SW 1271 (cell line): Measurements from ENCODE around the gene BCL2L13.
"Not testable (repeated sequence)": the region's sequence is repeated elsewhere in the genome, so short reads cannot be mapped to it uniquely, and the experiment has no call there.

Experiments
- DNase-seq, 2 experiments: peaks; one replicate each; lab custom pipeline; 2025; lab: John Stamatoyannopoulos, UW

The BCL2L13 gene

DNA sequence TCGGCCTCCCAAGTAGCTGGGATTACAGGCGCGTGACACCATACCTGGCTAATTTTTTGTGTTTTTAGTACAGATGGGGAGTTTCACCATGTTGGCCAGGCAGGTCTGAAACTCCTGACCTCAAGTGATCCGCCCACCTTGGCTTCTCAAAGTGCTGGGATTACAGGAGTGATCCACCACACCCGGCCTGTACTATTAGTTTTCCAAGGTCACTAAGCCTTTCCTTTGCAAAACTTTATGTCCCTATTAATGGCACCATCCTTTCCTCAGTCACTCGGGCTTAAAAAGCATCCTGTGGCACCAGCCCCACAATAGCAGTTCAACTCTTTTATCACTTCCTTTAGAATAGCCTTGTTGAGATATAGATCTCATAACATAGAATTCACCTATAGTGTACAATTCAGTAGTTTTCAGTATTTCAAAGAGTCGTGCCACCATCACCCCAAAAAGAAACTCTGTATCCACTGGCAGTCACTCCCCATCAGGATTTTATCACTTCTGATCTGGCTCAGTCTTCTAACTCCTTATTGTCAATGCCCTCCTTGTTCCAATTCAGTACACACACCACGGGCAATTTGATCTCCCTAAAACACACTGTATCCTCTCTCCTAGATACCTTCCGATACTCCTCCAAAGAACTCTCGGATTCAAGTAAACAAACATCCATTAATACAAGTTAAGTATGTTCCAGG, 921 bp upstream of the BCL2L13 start:
- DNase-seq: no peak

DNA sequence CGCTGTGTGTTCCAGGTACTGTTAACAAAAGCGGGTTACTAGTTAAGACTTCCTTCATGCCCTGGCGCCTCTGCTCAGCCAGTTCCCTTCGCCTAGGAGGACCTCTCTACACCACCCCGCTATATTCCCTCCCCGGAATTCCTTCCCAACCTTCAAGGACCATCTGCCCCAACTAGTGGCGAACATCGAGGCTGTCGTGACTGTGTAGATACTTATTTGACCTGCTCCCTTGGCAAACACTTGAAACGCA, 450 bp upstream of the BCL2L13 start:
- DNase-seq: peak in 1 of 2 experiments; percentile 52

DNA sequence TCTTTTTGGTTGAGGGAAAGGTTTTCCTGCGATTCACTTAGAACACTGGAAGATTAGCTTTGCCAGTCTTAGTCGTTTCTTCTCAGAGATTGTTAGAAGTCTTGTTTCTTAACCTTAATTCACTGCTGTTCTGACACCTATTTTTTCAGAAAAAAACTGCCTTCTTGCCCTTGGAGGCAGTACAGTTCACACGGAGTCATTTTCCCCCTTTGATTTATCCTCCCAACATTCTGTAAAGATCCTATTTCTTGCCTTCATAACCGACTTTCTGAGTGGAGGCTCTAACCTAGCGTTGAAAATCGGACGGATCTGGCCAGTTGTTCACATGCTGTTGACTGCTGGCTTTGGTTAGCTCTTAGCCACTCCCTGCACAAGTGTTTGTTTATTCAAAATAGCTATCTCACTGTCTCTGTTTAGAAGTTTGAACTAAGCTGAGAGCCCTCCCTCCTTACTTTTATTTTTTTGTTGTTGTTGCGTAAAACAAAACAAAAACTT, 737 bp downstream of the BCL2L13 start:
- peak in 1 of 2 experiments; percentile 11 for DNase-seq

DNA sequence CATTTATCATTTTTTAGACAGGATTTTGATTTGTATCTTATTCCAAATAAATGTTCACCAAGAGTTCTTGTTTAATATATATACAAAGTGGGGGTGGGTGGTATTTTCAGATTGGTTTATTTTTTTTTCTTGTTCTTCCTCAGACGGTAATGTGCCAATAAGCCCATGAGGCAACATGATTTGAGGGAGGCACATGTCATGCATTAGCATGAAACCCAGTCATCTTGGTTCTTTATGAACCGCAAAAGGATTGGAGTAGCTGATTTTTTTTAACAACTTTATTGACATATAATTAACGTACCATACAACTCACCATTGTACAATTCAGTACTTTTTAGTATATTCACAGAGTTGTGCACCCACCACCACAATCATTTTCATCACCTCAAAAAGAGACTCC, 2.7 kb downstream of the BCL2L13 start:
- no peak for DNase-seq

DNA sequence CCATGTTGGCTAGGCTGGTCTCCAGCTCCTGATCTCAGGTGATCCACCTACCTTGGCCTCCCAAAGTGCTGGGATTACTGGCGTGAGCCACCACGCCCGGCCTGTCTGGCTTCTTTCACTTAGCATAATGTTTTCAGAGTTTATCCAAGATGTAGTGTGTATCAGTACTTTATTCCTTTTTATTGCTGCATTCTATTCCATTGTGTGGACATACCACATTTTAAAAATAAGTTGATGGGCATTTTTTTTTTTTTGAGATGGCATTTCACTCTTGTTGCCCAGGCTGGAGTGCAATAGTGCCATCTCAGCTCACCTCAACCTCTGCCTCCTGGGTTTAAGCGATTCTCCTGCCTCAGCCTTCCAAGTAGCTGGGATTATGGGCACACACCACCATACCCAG, 3.8 kb downstream of the BCL2L13 start:
- DNase-seq: not testable (repeated sequence)

DNA sequence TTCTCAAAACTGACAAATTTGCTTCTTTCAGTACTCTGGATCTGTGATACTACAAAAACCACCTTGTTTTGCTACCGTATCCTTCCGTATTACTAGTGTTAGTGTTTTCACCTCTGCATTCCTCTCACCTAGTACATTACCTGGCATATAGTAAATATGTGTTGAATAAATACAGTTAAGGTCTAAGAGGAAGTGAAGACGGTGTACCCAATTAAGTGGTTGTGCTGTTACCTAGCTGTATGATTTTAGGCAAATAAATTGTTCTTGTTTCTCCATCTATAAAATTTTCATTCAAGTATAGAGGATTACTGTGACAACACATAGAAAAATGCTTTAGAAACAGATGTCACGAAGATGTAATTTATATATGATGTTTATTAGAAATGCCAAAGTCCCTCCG, 8.9 kb downstream of the BCL2L13 start:
- no peak for DNase-seq

DNA sequence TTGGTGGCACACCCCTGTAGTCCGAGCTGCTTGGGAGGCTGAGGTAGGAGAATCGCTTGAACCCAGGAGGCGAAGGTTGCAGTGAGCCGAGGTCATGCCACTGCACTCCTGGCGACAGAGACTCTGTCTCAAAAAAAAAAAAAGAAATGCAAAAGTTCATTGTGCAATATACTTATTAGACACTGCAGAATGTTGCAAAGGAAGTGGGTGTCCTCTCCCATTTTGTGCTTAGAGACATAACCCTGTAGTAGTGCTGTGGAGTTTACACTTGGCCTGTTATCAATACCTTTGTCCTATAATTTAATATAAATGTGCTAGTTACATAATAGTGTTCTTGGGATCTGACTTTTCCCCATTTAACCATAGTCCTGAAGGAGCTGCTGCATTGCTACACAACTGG, 9.4 kb downstream of the BCL2L13 start:
- no peak for DNase-seq

DNA sequence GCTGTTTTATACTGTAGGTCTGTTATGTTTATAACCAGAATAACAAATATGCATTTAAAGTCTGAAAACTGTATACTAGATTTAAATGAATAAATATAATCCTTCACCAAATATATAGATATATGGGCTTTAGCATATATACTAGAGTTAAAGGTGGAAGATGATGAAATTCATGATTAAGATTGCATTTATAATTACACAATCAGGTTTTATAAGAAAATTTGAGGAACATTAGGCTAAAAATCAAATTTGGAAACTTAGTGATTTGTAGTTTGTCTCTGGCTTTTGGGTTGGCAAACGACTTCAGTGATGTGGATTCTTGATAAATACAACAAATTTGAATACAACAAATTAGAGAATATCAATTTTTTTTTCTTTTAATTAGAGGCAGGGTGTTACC, 10.0 kb downstream of the BCL2L13 start:
- no peak for DNase-seq

DNA sequence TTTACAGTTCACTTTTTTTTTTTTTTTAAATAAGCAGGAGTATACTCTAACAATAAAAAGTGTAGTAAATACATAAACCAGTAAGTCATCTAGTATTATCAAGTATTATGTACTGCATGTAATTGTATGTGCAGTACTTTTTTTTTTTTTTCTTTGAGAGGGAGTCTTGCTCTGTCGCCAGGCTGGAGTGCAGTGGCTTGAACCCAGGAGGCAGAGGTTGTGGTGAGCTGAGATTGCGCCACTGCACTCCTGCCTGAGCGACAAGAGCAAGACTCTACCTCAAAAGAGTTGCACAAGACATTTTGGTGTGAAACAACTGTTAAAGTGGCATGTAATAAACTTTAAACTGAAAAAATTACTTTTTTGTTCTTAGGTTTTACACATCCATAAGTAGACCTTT, 16.7 kb downstream of the BCL2L13 start:
- DNase-seq: no peak

DNA sequence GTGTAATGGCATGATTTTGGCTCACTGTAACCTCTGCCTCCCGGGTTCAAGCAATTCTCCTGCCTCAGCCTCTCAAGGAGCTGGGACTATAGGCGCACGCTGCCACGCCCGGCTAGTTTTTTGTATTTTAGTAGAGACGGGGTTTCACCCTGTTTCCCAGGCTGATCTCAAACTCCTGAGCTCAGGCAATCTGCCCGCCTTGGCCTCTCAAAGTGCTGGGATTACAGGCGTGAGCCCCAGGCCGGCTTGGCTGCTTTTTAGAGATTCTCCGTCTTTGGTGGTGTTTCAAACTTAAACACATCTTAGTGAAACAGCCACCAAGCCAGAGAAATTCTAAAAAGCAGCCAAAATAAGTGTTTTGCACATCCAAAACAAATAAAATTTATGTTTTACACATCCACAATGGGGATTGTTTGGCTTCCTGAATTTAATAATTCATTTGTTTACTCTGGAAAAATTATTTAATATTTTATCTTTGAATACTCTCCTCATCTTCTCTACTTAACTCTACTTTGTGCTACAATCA, 18.4 kb downstream of the BCL2L13 start:
- no peak for DNase-seq

DNA sequence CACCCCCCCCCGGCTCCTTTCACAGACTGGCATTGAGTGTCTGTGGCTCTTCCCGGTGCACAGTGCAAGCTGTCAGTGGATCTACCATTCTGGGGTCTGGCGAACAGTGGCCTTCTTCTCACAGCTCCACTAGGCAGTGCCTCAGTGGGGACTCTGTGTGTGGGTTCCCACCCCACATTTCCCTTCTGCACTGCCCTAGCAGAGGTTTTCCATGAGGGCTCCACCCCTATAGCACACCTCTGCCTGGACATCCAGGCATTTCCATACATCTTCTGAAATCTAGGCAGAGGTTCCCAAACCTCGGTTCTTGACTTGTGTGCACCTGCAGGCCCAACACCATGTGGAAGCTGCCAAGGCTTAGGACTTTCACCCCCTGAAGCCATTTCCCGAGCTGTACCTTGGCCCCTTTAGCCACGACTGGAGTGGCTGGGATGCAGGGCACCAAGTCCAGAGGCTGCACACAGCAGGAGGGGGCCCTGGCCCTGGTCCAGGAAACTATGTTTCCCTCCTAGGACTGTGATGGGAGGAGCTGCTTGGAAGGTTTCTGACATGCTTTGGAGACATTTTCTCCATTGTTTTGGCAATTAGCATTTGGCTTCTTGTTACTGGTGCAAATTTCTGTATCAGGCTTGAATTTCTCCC, 26.0 kb downstream of the BCL2L13 start:
- DNase-seq: no peak

DNA sequence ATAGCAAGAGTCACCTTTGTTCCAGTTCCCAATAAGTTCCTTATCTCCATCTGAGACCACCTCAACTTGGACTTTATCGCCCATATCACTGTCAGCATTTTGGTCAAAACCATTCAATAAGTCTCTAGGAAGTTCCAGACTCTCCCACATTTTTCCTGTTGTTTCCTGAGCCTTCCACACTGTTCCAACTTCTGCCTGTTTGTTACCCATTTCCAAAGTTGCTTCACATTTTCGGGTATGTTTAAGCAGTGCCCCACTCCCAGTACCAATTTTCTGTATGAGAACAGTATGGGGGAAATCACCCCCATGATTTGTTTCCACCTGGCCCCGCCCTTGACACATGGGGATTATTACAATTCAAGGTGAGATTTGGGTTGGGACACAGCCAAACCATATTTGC, 26.7 kb downstream of the BCL2L13 start:
- no peak for DNase-seq

DNA sequence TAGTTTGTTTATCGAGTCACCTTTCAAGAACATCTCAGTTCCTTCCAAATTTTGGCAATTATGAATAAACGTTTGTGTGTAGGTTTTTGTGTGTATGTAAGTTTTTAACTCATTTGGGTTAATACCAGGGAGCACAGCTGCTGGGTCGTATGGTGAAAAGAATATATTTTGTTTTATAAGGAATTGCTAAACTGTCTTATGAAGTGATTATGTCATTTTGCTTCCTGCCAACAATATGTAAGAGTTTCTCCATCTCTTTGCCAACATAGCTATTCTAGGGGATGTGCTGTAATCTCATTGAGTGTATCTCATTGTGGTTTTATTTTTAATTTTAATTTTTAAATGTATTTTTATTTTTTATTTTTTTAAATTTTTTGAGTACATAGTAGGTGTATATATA, 27.3 kb downstream of the BCL2L13 start:
- no peak for DNase-seq

DNA sequence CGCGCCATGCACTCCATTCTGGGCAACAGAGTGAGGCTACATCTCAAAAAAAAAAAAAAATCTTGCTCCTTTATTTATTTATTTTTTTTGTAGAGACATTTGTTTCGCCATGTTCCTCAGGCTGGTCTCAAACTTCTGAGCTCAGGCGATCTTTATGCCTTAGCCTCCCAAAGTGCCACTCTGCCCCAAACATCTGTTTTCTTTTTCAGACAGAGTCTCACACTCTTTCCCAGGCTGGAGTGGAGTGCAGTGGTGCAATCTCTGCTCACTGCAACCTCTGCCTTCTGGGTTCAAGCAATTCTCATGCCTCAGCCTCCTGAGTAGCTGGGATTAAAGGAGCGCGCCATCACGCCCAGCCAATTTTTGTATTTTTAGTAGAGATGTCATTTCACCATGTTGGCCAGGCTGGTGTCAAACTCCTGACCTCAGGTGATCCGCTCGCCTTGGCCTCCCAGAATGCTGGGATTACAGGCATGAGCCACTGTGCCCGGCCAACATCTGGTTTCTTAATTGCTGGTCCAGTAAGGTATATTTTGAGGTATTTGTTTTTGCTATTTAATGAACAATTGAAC, 33.0 kb downstream of the BCL2L13 start:
- DNase-seq: not testable (repeated sequence)

DNA sequence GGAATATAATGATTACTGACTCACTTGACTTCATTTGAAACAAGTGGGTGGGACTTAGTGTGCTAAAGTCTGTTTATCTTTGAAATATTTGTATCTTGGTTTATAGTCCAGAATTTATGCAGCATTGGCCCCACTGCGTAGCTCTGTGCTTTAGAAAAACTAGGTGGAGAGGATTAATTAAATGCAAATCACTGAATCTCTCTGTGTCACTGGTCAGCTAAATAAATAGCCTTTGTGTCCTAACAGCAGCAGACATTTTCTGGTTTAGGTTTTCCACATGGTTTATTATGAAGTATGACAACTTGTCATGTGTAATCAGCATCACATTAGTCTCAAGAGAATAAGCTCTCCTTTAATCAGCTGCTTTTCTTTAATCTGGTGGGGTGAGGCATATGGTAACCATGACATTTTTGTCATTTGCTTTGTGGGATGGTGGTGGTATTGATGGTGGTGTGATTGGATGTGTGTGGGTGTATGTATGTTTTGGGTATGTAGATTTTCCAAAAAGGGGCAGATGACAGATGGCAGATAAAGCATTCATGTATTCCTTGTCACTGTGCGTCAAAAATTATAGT, 33.9 kb downstream of the BCL2L13 start:
- DNase-seq: no peak

DNA sequence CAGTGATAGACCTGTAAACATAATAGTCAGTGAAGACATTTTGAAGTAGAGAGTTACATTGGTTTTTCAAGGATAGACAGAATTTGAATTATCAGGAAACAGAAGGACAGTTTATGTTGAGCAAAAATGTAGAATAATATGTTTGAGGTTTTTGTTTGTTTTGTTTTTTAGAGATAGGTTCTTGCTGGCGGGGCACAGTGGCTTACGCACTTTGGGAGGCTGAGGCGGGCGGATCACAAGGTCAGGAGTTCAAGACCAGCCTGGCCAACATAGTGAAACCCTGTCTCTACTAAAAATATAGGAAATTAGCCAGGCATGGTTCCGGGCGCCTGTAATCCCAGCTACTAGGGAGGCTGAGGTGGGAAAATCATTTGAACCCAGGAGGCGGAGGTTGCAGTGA, 35.6 kb downstream of the BCL2L13 start:
- no peak for DNase-seq

DNA sequence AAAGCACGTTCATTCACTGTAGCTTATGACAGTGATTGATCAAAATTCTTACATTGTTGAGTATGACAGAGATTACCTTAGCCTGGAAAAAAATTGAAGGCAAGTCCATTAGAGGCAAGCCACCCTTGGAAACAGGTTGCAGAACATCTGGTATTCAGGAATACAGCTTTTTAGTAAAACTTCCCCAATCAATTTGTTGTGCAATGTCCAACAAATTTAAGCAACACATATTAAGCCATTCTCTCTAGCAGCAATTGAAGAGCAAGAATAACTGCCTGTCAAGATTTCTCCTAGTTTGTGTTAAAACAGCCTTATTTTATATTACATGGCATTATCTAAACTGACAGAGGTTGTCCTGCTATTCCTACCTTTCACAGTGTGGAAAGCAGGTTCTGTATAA, 37.0 kb downstream of the BCL2L13 start:
- DNase-seq: no peak

DNA sequence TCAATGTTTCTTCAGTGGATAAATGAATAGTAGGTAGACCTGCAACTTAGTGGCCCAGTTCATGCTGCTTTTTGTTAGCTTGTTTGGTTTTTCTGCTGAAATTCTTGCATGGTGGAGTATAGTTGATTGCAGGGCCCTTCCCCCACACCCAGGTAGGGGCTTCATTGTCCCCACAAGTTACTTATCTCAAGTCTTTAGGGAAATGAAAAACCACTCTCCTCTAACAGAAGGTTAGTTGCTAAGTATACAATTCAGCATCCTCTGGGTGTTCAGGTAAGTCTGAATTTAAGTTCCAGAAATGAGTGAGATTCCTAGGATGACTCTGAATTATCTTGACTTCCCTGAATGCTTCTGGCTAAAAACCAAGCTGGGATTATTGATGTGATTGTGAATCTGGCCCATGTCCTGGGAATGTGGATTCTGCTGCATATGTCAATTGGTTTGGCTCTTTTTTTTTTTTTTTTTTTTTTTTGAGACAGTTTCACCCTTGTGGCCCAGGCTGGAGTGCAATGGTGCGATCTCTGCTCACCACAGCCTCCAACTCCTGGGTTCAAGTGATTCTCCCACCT, 40.3 kb downstream of the BCL2L13 start:
- DNase-seq: no peak

DNA sequence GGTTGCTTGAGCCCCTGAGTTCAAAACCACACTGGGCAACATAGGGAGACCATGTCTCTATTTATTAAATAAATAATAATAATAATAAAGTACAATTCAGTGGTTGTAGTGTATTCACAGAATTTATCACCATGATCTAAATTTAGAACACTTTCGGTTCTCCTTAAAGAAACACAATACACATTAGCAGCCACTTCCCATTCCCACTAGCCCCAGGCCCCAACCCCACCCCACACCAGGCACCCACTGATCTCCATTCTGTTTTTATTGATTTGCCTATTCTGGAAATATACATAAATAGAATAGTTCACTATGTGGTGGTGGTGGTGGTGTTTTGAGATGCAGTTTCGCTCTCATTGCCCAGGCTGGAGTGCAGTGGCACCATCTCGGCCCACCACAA, 45.7 kb downstream of the BCL2L13 start:
- DNase-seq: no peak

DNA sequence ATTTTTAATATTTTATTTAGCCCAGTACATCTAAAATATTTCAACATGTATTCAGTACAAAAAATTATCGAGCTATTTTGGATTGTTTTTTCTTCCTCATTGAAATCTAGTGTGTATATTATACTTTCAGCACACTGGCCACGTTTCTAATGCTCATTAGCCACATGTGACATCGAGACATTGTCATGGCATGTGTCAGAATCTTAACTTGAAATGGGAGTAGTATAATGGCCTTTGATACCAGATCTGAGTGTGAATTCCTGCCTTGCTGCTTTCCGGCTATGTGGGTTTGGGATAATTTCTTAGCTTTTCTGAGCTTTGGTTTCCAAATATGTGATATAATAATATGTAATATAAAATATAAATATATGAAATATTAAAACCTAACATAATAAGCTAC, 54.3 kb downstream of the BCL2L13 start:
- no peak for DNase-seq

DNA sequence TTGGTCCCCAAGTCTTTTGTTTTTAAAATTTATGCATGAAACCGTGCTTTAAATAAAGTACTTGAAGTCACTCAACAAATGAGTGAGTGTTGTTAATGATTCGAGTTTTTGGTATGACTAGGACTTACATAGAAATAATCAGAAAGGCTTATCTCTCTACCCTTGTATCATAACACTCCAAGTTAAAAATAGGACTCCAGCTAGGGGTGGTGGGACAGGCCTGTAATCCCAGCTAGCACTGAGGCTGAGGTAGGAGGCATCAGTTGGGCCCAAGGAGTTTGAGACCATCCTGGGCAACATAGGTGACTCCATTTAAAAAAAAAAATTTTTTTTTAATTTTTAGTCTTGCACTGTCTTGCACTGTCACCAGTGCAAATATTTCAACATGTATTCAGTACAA, 55.6 kb downstream of the BCL2L13 start:
- no peak for DNase-seq

DNA sequence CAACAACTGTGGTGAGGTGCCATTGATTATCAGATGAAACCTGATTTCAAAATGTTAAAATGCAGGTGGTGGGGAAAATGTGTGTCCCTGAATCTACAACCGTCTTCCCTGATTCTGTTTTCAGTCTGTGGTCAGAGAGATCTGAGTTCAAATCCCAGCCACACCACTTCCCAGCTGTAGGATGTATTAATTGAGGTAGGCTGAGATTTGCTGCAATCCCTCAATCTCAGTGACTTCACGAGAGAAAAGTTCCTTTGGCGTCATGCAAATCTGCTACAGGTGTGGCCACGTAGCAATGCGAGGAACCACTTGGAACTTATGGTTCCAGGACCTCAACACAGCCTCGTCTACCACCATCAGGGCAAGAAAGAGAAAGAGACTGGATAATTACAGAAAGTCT, 56.2 kb downstream of the BCL2L13 start:
- DNase-seq: no peak

DNA sequence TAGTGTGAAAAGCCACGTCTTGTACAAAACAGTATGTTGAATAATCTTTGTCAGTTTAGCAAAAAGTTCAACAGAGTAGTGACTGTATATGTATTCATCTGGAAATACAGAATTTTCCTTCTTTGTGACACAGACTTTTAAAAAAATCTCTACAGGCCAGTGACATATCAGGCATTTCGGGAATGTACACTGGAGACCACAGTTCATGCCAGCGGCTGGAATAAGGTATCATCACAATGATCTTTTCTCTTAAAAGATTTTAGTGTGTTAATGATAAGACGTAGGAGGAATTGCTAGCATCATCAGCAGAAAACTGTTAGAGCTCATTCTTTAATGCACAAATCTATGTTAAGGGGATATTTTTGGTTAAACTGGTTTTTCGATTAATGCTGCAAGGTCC, 57.4 kb downstream of the BCL2L13 start:
- DNase-seq: no peak
